ENCODE data around the gene EXOC4. TPM values are rescaled to one million over a fixed set of nuclear protein-coding genes. Genes with fewer than 3 reads are reported as not detected.

Gene EXOC4
- total and polyA plus RNA-seq, 2 of the 13 experiments (the other 11 are each of a cell fraction or from before 2014, with no cell fraction given), result 22.5 to 39.0 TPM

DNA sequence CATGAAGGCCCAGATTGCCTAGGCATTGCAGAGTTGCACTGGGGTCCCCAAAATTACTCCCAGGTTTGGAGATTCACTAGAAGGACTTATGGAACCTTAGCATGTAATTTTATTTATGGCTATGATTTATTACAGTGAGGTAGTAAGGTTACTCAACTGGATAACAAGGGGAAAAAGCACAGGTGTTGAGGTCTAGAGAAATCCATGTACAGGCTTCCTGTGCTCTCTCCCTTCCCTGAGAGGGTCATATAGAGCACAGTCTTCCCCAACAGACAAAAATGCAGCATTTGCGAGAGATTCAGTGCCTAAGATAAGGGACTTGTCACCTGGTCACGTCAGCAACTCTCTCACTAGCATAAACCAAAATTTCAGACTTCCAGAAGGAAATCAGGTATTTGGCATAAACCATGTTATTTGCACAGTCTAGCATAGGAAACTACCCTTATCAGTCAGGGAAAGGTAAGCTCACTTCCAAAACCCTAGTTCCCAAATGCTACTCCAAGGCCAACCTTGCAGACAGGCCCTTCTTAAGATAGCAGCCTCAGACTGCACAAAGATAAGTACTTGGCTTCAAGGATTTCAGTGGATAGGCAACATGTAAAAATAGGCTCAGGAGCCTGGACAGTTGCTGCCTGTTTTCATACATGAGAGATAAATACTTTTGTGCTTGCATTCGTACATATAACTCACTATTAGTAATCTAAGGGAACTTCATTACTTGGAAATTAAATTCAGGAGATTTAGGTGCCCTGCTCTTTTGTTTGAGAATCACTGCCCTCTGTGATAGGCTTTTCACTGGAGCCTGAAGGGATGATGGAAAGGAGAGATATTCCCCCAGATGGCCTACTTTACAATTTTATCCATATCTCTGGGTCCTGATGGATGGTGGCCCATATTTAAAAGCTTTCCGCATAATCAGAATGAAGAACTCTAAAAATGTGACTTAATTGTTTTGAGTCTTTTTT is 495.8 kb downstream of the EXOC4 start:
- FAIRE-seq (no peak), ATAC-seq (no peak), DNase-seq (ENCODE audit: low spot score) (no peak)
- H2AFZ ChIP-seq (ENCODE audit: low read length), result no peak overlapping the region
- H3K4me1 ChIP-seq (ENCODE audit: insufficient read depth, low read length), result peaks cover 16% of the 10 kb centered on the region
- no peaks in the 10 kb centered on the region for H3K36me3 ChIP-seq (replicated peaks in 1 of 2; ENCODE audit: control insufficient read depth in 1 of 2, insufficient read depth in 2 of 2, low read length in 2 of 2)
- H4K20me1 ChIP-seq (ENCODE audit: insufficient read depth, low read length), result no peaks in the 10 kb centered on the region
- no peaks in the 10 kb centered on the region for H3K27me3 ChIP-seq (ENCODE audit: control insufficient read depth in 1 of 2, insufficient read depth in 2 of 2, low read length in 2 of 2)
- no peak overlapping the region for H3K9ac ChIP-seq (ENCODE audit: insufficient read depth, low read depth, low read length)
- no peaks in the 10 kb centered on the region for H3K79me2 ChIP-seq (ENCODE audit: insufficient read depth, low read length)
- CTCF ChIA-PET (ENCODE audit: low intra/inter-chr PET ratio, low total read pairs), result no interaction called here
- no peak overlapping the region for H3K27ac ChIP-seq (ENCODE audit: extremely low read length, insufficient read depth, low read length)
- POLR2A ChIA-PET, result no interaction called here
- BruUV-seq (replicated peaks), result no TSS peak
- in situ Hi-C loops (cut with HindIII; ENCODE audit: extremely low pct_ligation_motif_present, low pct_unique_long_range_greater_than_20kb), result no loop called here
- H3K9me3 ChIP-seq (ENCODE audit: low read length), result no peaks in the 10 kb centered on the region
- 98% methylated on average over 4 of the region's 4 CpGs for WGBS (ENCODE audit: low lambda C conversion rate)
- no peak overlapping the region for H3K4me2 ChIP-seq (ENCODE audit: low read depth, low read length)
- intact Hi-C loops (cut with micrococcal nuclease; ENCODE audit: unreplicated experiment), result no loop called here
- H3K4me3 ChIP-seq (replicated peaks in 1 of 3; ENCODE audit: insufficient read depth in 1 of 3, low read depth in 2 of 3, low read length in 3 of 3), result no peak overlapping the region
- TF ChIP-seq, protein P1, sequence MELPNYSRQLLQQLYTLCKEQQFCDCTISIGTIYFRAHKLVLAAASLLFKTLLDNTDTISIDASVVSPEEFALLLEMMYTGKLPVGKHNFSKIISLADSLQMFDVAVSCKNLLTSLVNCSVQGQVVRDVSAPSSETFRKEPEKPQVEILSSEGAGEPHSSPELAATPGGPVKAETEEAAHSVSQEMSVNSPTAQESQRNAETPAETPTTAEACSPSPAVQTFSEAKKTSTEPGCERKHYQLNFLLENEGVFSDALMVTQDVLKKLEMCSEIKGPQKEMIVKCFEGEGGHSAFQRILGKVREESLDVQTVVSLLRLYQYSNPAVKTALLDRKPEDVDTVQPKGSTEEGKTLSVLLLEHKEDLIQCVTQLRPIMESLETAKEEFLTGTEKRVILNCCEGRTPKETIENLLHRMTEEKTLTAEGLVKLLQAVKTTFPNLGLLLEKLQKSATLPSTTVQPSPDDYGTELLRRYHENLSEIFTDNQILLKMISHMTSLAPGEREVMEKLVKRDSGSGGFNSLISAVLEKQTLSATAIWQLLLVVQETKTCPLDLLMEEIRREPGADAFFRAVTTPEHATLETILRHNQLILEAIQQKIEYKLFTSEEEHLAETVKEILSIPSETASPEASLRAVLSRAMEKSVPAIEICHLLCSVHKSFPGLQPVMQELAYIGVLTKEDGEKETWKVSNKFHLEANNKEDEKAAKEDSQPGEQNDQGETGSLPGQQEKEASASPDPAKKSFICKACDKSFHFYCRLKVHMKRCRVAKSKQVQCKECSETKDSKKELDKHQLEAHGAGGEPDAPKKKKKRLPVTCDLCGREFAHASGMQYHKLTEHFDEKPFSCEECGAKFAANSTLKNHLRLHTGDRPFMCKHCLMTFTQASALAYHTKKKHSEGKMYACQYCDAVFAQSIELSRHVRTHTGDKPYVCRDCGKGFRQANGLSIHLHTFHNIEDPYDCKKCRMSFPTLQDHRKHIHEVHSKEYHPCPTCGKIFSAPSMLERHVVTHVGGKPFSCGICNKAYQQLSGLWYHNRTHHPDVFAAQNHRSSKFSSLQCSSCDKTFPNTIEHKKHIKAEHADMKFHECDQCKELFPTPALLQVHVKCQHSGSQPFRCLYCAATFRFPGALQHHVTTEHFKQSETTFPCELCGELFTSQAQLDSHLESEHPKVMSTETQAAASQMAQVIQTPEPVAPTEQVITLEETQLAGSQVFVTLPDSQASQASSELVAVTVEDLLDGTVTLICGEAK (IDR thresholded peaks at IDR 0.05), result no peak
- TF ChIP-seq, protein P1 (CRISPR knock-in tag; IDR thresholded peaks at IDR 0.05), result no peak
- TF ChIP-seq, protein P2, sequence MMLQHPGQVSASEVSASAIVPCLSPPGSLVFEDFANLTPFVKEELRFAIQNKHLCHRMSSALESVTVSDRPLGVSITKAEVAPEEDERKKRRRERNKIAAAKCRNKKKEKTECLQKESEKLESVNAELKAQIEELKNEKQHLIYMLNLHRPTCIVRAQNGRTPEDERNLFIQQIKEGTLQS (CRISPR knock-in tag; IDR thresholded peaks at IDR 0.05), result no peak
- TF ChIP-seq ZNF570 (CRISPR knock-in tag; IDR thresholded peaks at IDR 0.05; ENCODE audit: borderline replicate concordance) (no peak), CREB1 (IDR thresholded peaks at IDR 0.05) (no peak), CREB1 (CRISPR knock-in tag; IDR thresholded peaks at IDR 0.05) (no peak), HOXD1 (CRISPR knock-in tag; IDR thresholded peaks at IDR 0.05) (no peak)

Data from HepG2 (cell line).